Stimulated activated CD8-positive, alpha-beta memory T cell treated with anti-CD3 and anti-CD28 coated beads, Interleukin-7, amount 100 ng/mL, for 24 hours (primary cell): Measurements from ENCODE around the gene LCTL.
"Not testable (repeated sequence)": the region's sequence is repeated elsewhere in the genome, so short reads cannot be mapped to it uniquely, and the experiment has no call there.

Source experiments
- DNase-seq: peaks from one replicate; pipeline ENCODE4 v3.0.0-alpha.2; 2020; ENCODE audit warnings: low read depth

LCTL gene

GRCh38 chr15:66564136-66565041 lies 1.4 kb downstream of the LCTL start:
- no peak for DNase-seq

- no peak for DNase-seq
These were observed 2.2 kb downstream of the LCTL start for GRCh38 chr15:66563566-66564110.

GRCh38 chr15:66563126-66563525 lies 2.7 kb downstream of the LCTL start:
- DNase-seq: no peak

GRCh38 chr15:66560856-66561525 lies 4.8 kb downstream of the LCTL start:
- no peak for DNase-seq

- DNase-seq: no peak
These were observed 7.5 kb downstream of the LCTL start for GRCh38 chr15:66558271-66558670.

GRCh38 chr15:66555685-66556084 lies 10.1 kb downstream of the LCTL start:
- DNase-seq: no peak

- DNase-seq: no peak
These were observed 20.5 kb downstream of the LCTL start for GRCh38 chr15:66545255-66545654.

GRCh38 chr15:66542896-66543295 lies 22.9 kb downstream of the LCTL start:
- no peak for DNase-seq

GRCh38 chr15:66535056-66535455 lies 30.7 kb downstream of the LCTL start:
- DNase-seq: no peak

GRCh38 chr15:66524838-66525237 lies 41.0 kb downstream of the LCTL start:
- DNase-seq: no peak

- no peak for DNase-seq
These were observed 41.9 kb downstream of the LCTL start for GRCh38 chr15:66523926-66524325.

GRCh38 chr15:66515901-66516322 lies 49.9 kb downstream of the LCTL start:
- no peak for DNase-seq

- no peak for DNase-seq
These were observed 51.2 kb downstream of the LCTL start for GRCh38 chr15:66514586-66514985.

- no peak for DNase-seq
These were observed 57.4 kb downstream of the LCTL start for GRCh38 chr15:66508293-66508883.

GRCh38 chr15:66505818-66506217 lies 60.0 kb downstream of the LCTL start:
- DNase-seq: no peak

- no peak for DNase-seq
These were observed 60.4 kb downstream of the LCTL start for GRCh38 chr15:66505430-66505811.

- DNase-seq: peak; percentile 57
These were observed 61.0 kb downstream of the LCTL start, which contains the start of the genes RPL4 and ZWILCH for GRCh38 chr15:66504563-66505429. TSS of gene RPL4 (minus strand) at chr15:66504855. CDS start at chr15:66504790, 65 bp downstream. TSS of gene ZWILCH (plus strand) at chr15:66505326. CDS start at chr15:66505339, 13 bp downstream.

- no peak for DNase-seq
These were observed 61.8 kb downstream of the LCTL start for GRCh38 chr15:66503780-66504562.

GRCh38 chr15:66503041-66503648 lies 62.7 kb downstream of the LCTL start:
- DNase-seq: not testable (repeated sequence)

GRCh38 chr15:66502491-66502890 lies 63.3 kb downstream of the LCTL start:
- DNase-seq: no peak
